Measurements from ENCODE around the gene HADHA.
"Not testable (repeated sequence)": the region's sequence is repeated elsewhere in the genome, so short reads cannot be mapped to it uniquely, and the experiment has no call there.

The HADHA gene

GRCh38 chr2:26172871-26173775 is 71.3 kb downstream of the HADHA start, which contains the start of gene GAREM2:
TSS of gene GAREM2 (plus strand) at chr2:26173088. CDS start at chr2:26173221, 133 bp downstream.
- DNase-seq = no peak

DNA sequence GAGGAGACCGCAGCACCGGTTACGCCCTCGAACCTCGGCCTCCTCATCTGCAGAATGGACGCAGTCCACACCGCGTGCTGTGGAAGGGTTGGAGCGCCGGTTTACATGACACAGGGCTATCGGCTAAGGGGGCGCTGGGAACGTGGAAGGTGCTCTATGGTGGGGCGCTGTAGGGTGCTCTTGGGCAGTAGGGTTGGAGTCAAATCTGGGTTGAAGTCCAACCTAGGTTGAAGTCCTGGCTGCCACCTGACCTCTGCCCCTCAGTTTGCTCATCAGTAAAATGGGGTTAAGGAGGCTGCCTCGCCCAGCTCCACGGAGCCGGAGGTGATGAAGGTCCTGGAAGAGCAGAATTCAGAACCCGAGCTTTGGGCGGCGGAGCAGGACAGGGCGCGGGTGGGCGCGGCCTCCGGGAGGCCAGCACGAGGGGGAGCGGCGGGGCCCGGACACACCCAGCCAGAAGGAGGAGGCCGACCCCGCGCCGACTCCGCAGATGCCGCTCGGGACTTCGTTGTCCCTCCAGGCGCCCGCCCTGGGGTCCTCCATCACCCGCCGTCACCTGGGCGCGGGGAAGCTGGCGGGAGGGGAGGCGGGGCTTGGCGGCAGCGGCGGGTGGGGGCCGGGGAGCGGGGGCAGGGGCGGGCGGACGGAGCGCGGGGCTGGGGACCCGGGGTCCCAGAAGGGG is 72.1 kb downstream of the HADHA start:
- DNase-seq = no peak

GRCh38 chr2:26170795-26171194 is 73.6 kb downstream of the HADHA start:
- no peak for DNase-seq

- DNase-seq = no peak
Measured at GRCh38 chr2:26169681-26170414, 74.6 kb downstream of the HADHA start.

DNA sequence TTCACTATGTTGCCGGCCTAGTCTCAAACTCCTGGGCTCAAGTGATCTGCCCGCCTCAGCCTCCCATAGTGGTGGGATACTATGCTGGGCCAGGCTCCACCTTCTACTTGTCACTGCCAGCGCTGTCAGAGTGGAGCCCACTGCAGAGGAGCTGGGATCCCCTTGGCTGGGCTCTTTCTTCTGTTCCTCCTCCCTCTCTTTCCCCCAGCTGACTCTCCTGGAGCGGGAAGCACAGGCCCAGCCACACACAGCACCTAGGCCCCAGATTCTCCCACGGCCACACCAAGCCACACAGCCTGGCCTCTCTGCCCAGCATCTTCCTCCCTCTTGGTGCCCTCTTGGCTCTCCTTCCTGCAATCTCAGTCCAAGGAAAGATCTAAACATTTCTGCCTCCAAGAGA is 75.2 kb downstream of the HADHA start:
- DNase-seq = no peak

- no peak for DNase-seq
Measured at GRCh38 chr2:26168785-26169184, 75.6 kb downstream of the HADHA start.

GRCh38 chr2:26166541-26166940 is 77.9 kb downstream of the HADHA start:
- not testable (repeated sequence) for DNase-seq

DNA sequence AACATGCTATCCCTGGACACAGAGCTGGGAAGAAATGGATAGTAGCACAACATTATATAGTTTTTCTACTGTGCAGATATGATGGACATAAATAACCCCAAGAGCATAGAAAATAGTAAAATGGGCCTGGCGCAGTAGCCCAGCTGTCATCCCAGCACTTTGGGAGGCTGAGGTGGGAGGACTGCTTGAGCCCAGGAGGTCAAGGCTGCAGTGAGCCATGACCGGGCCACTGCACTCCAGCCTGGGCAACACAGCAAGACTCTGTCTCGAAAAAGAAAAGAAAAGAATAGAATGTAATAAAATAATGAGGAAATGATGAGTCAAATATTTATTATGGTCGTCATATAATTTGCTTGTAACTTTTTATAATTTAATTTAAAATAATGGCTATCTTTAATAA is 79.0 kb downstream of the HADHA start:
- DNase-seq = no peak

GRCh38 chr2:26164641-26165211 is 79.7 kb downstream of the HADHA start:
- no peak for DNase-seq

DNA sequence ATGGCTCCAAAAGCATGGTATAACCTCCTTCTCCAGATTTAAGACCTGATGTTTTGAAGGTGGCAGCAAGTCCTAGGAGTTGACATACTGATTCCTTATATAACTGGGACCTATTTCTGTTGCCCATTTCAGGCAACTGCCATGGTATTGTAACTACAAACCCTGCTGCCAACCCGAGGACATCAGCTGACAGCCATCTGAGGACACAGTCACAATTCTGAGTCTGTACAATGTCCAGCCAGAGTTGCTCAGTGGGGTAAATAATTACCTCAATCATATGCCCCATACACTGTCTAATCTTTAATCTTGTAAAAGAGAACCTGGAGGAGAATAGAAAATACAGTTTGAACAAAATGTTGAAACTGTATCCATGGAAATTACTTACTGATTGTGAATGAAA is 80.2 kb downstream of the HADHA start:
- DNase-seq = no peak

- DNase-seq = no peak
Measured at GRCh38 chr2:26162963-26163362, 81.5 kb downstream of the HADHA start.

GRCh38 chr2:26161926-26162325 is 82.5 kb downstream of the HADHA start:
- no peak for DNase-seq

GRCh38 chr2:26157580-26157979 is 86.9 kb downstream of the HADHA start:
- no peak for DNase-seq

DNA sequence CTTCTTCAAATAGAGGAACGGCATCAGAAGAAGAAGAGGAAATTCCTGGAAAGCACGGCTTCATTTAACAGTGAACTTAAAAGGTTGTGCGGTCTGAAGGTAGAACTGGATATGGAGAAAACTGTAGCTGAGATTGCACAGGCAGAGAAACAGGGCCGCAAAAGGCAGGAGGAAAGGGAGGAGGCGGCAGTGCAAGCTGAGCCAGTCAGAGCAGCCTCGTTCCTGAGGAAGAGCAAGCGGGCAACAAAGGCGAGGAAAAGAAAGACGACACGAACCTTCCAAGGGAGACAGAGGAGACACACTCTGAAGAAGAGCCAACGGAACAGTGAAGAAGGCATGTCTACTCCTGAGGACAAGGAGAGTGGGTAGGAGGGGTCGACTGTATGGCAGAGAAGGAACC is 94.2 kb downstream of the HADHA start:
- DNase-seq = no peak

GRCh38 chr2:26148501-26148900 is 95.9 kb downstream of the HADHA start:
- DNase-seq = no peak

- DNase-seq = peak; percentile 28 to 40
Measured at GRCh38 chr2:26144953-26145680, 99.3 kb downstream of the HADHA start.

- peak in 1 of 2 experiments; percentile 45 for DNase-seq
Measured at GRCh38 chr2:26144031-26144430, 100.4 kb downstream of the HADHA start.

GRCh38 chr2:26141145-26141769 is 103.2 kb downstream of the HADHA start:
- DNase-seq = no peak
